ENCODE measurements around the gene CBARP.

The CBARP gene

DNA sequence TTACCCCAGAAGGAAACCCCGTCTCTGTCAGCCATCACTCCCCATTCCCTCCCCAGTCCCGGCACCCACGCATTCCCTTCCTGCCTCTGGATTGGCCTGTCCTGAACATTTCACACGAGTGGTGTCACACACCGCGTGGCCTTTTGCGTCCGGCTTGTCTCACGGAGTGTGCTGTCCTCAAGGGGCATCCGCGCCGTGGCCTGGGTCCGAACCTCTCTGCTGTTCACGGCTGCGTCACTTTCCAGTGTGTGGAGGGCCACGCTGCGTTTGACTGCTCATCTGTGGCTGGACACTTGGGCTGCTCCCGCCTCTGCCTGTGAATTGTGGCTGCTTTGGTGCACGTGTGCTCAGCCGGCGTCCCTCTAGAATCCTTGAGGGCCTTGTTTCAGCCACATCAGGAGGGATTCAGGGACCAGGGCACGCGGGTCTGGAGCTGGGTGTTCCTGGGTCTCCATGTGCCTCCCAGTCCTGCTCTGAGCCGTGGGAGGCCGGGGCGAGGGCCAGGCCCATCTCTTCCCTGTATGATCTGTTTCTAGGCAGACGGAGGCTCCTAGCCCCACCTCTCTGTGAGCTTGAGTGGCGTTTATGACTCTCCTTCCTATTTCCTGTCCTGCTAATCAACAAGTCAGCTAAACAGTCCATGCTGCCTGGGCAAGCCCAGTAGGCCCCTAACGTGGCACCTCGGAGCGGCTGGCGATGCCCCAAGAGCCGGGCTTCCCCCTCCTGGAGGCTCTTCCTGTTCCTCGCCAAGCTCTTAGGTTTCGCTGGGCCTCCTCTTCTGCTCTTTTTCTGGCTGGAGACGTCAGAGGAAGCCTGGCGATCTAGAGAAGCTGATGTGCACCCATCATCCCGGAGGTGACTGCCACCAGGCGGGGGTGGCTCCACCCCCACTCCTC is 24.2 kb downstream of the CBARP start (continued):
- TF ChIP-seq, protein P1, sequence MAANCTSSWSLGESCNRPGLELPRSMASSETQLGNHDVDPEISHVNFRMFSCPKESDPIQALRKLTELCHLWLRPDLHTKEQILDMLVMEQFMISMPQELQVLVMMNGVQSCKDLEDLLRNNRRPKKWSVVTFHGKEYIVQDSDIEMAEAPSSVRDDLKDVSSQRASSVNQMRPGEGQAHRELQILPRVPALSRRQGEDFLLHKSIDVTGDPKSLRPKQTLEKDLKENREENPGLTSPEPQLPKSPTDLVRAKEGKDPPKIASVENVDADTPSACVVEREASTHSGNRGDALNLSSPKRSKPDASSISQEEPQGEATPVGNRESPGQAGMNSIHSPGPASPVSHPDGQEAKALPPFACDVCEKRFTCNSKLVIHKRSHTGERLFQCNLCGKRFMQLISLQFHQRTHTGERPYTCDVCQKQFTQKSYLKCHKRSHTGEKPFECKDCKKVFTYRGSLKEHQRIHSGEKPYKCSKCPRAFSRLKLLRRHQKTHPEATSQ (tag by site-specific recombination; IDR thresholded peaks at IDR 0.05), result no peak
- TF ChIP-seq BCL11B (tag by site-specific recombination; IDR thresholded peaks at IDR 0.05; ENCODE audit: low read depth), result no peak
- no peak for TF ChIP-seq ZNF629 (tag by site-specific recombination; IDR thresholded peaks at IDR 0.05)
- no peak for TF ChIP-seq ZNF596 (tag by site-specific recombination; IDR thresholded peaks at IDR 0.05)
- TF ChIP-seq ZNF37A (tag by site-specific recombination; IDR thresholded peaks at IDR 0.05), result no peak
- no peak for TF ChIP-seq PRDM2 (tag by site-specific recombination; IDR thresholded peaks at IDR 0.05; ENCODE audit: borderline replicate concordance)
- TF ChIP-seq, protein P2, sequence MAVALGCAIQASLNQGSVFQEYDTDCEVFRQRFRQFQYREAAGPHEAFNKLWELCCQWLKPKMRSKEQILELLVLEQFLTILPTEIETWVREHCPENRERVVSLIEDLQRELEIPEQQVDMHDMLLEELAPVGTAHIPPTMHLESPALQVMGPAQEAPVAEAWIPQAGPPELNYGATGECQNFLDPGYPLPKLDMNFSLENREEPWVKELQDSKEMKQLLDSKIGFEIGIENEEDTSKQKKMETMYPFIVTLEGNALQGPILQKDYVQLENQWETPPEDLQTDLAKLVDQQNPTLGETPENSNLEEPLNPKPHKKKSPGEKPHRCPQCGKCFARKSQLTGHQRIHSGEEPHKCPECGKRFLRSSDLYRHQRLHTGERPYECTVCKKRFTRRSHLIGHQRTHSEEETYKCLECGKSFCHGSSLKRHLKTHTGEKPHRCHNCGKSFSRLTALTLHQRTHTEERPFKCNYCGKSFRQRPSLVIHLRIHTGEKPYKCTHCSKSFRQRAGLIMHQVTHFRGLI (tag by site-specific recombination; IDR thresholded peaks at IDR 0.05), result no peak
- no peak for TF ChIP-seq ZNF266 (tag by site-specific recombination; IDR thresholded peaks at IDR 0.05; ENCODE audit: low read depth)
- TF ChIP-seq SP2 (tag by site-specific recombination; IDR thresholded peaks at IDR 0.05), result peak; percentile 52
- TF ChIP-seq ZNF561 (tag by site-specific recombination; IDR thresholded peaks at IDR 0.05; ENCODE audit: borderline replicate concordance), result no peak
- TF ChIP-seq ZNF248 (tag by site-specific recombination; IDR thresholded peaks at IDR 0.05), result no peak
- peak; percentile 98 for TF ChIP-seq SCRT2 (tag by site-specific recombination; IDR thresholded peaks at IDR 0.05)
- no peak for TF ChIP-seq ZNF274 (IDR thresholded peaks at IDR 0.05; ENCODE audit: low read length)
- no peak for TF ChIP-seq ZNF274 (tag by site-specific recombination; IDR thresholded peaks at IDR 0.05; ENCODE audit: borderline replicate concordance)
- no peak for TF ChIP-seq ZNF146 (tag by site-specific recombination; IDR thresholded peaks at IDR 0.05)
- TF ChIP-seq TCF7L2 (IDR thresholded peaks at IDR 0.05; ENCODE audit: borderline replicate concordance, low read depth, low read length), result no peak
- no peak for TF ChIP-seq PBX3 (CRISPR knock-in tag; IDR thresholded peaks at IDR 0.05)
- no peak for TF ChIP-seq ZNF23 (tag by site-specific recombination; IDR thresholded peaks at IDR 0.05; ENCODE audit: borderline replicate concordance)
- TF ChIP-seq ZNF394 (tag by site-specific recombination; IDR thresholded peaks at IDR 0.05; ENCODE audit: borderline replicate concordance), result peak; percentile 38; the same call in 1 of the 2 replicates
- TF ChIP-seq ZNF184 (tag by site-specific recombination; IDR thresholded peaks at IDR 0.05), result no peak
- no peak for TF ChIP-seq ZNF174 (tag by site-specific recombination; IDR thresholded peaks at IDR 0.05)
- TF ChIP-seq MEIS1 (CRISPR knock-in tag; IDR thresholded peaks at IDR 0.05; ENCODE audit: borderline replicate concordance), result no peak
- TF ChIP-seq ZNF10 (tag by site-specific recombination; IDR thresholded peaks at IDR 0.05), result no peak
- TF ChIP-seq SP3 (tag by site-specific recombination; IDR thresholded peaks at IDR 0.05), result no peak
- TF ChIP-seq ZNF785 (tag by site-specific recombination; IDR thresholded peaks at IDR 0.05), result no peak
- TF ChIP-seq PRDM10 (tag by site-specific recombination; IDR thresholded peaks at IDR 0.05), result no peak

All from HEK293 (cell line).